ENCODE data around the gene SLC38A10.

DNA sequence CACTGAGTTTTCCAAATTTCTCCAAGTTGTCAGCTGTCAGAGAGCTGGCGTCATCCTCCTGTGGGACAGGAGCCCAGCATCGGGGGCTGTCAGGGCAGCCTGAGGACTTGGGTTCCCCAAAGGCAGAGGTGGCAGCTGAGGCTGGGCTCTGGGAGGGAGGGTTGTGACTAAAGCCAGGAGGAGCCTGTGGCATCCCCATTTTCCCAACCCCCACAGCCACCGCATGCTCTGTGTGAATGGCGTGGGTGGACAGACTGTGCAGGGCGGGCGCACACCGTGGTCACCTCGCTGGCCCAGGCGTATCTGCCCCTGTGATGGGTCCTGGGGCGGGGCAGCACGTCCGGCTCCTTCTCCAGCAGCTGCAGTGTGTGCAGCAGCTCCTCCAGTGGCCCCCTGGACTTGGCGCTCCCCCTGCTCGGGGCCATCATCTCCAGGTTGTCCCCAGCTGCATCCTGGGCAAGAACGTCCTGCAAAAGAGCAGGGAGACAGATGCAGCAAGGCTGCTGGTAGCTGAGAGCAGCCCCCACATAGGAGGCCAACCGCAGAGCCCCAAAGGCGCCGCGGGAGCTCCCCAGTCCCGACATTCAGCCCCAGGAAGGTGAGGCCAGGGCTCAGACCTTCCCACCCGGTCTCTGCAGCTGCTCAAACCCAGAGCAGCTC lies 97.1 kb downstream of the SLC38A10 start:
- TF ChIP-seq MAX (IDR thresholded peaks at IDR 0.05; ENCODE audit: low read depth) (no peak), GABPA (IDR thresholded peaks at IDR 0.05; ENCODE audit: low read depth) (no peak), MEF2A (IDR thresholded peaks at IDR 0.05; ENCODE audit: borderline replicate concordance, low read depth) (no peak), POLR2AphosphoS5 (IDR thresholded peaks at IDR 0.05; ENCODE audit: low read depth, low read length) (no peak), REST (IDR thresholded peaks at IDR 0.05; ENCODE audit: low read depth, low read length) (no peak), MXI1 (IDR thresholded peaks at IDR 0.05; ENCODE audit: low read depth, low read length) (no peak), EP300 (IDR thresholded peaks at IDR 0.05; ENCODE audit: borderline replicate concordance in 1 of 2, low read depth in 1 of 2, low read length in 1 of 2) (no peak), FOXM1 (IDR thresholded peaks at IDR 0.05; ENCODE audit: low read depth) (no peak), RXRA (IDR thresholded peaks at IDR 0.05; ENCODE audit: borderline replicate concordance, low read depth) (no peak), TEAD4 (IDR thresholded peaks at IDR 0.05; ENCODE audit: borderline replicate concordance, insufficient read depth) (no peak), TAF1 (IDR thresholded peaks at IDR 0.05; ENCODE audit: borderline replicate concordance, low read depth, low read length) (no peak)
- TF ChIP-seq, protein P1, sequence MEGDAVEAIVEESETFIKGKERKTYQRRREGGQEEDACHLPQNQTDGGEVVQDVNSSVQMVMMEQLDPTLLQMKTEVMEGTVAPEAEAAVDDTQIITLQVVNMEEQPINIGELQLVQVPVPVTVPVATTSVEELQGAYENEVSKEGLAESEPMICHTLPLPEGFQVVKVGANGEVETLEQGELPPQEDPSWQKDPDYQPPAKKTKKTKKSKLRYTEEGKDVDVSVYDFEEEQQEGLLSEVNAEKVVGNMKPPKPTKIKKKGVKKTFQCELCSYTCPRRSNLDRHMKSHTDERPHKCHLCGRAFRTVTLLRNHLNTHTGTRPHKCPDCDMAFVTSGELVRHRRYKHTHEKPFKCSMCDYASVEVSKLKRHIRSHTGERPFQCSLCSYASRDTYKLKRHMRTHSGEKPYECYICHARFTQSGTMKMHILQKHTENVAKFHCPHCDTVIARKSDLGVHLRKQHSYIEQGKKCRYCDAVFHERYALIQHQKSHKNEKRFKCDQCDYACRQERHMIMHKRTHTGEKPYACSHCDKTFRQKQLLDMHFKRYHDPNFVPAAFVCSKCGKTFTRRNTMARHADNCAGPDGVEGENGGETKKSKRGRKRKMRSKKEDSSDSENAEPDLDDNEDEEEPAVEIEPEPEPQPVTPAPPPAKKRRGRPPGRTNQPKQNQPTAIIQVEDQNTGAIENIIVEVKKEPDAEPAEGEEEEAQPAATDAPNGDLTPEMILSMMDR (IDR thresholded peaks at IDR 0.05) = no peak
- TF ChIP-seq, protein P2, sequence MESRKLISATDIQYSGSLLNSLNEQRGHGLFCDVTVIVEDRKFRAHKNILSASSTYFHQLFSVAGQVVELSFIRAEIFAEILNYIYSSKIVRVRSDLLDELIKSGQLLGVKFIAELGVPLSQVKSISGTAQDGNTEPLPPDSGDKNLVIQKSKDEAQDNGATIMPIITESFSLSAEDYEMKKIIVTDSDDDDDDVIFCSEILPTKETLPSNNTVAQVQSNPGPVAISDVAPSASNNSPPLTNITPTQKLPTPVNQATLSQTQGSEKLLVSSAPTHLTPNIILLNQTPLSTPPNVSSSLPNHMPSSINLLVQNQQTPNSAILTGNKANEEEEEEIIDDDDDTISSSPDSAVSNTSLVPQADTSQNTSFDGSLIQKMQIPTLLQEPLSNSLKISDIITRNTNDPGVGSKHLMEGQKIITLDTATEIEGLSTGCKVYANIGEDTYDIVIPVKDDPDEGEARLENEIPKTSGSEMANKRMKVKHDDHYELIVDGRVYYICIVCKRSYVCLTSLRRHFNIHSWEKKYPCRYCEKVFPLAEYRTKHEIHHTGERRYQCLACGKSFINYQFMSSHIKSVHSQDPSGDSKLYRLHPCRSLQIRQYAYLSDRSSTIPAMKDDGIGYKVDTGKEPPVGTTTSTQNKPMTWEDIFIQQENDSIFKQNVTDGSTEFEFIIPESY (IDR thresholded peaks at IDR 0.05; ENCODE audit: borderline replicate concordance, low read depth) = no peak
- TF ChIP-seq, protein P3, sequence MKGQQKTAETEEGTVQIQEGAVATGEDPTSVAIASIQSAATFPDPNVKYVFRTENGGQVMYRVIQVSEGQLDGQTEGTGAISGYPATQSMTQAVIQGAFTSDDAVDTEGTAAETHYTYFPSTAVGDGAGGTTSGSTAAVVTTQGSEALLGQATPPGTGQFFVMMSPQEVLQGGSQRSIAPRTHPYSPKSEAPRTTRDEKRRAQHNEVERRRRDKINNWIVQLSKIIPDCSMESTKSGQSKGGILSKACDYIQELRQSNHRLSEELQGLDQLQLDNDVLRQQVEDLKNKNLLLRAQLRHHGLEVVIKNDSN (IDR thresholded peaks at IDR 0.05; ENCODE audit: borderline replicate concordance, low read depth) = no peak

All from SK-N-SH (cell line).